SW480 (cell line): ENCODE data around the gene SCUBE1.

ENCODE experiments used
- DNase-seq: peaks from one replicate; pipeline ENCODE4 v3.0.0-alpha.2; 2016; ENCODE audit warnings: low spot score

SCUBE1 gene

GRCh38 chr22:43173976-43174720, 169.0 kb downstream of the SCUBE1 start:
- DNase-seq: no peak

- DNase-seq: no peak
Measured at GRCh38 chr22:43173566-43173965, 169.6 kb downstream of the SCUBE1 start.

- no peak for DNase-seq
Measured at GRCh38 chr22:43172191-43172590, 171.0 kb downstream of the SCUBE1 start.

DNA sequence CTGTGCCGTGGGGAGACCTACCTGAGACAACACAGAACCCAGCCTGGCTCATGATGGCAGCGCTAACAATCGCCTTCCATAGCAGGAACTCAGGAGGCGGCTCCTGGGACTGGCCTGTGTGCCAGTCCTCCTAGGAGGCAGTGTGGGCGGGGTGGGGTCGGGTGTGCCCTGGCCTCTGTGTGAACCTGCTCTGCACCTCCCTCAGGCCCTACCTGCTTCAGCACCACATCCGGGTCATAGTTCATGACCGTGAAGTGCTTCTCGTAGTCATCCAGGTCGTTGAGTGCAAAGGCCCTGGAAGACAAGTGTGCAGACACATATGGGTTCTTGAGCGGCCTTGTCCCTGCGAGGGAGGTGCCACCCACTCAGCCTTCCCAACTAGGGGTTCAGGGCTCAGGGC, 171.6 kb downstream of the SCUBE1 start:
- DNase-seq: no peak

DNA sequence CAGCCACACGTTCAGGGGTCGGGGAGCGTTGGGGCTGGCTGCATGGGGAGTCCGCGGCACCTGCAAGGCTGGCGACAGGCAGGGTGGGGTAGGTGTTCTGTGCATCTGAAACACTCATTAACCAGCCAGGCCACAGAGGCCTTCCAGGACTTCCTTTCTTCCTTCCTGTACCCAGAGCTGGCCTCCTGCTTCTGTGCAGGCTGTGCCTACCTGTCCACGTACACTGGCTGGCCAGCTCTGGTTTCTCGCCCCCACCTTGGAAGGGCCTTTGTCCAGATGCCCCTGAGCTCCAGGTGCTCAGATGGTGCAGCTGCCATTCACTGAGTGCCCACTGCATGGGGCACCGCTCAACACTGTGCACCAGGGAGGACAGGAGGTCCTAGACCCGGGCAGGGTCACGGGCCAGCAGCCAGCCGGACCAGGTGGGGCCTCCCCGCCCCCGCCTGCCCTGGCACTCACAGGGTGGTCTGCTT, 172.1 kb downstream of the SCUBE1 start:
- no peak for DNase-seq

- no peak for DNase-seq
Measured at GRCh38 chr22:43170131-43170480, 173.1 kb downstream of the SCUBE1 start.

DNA sequence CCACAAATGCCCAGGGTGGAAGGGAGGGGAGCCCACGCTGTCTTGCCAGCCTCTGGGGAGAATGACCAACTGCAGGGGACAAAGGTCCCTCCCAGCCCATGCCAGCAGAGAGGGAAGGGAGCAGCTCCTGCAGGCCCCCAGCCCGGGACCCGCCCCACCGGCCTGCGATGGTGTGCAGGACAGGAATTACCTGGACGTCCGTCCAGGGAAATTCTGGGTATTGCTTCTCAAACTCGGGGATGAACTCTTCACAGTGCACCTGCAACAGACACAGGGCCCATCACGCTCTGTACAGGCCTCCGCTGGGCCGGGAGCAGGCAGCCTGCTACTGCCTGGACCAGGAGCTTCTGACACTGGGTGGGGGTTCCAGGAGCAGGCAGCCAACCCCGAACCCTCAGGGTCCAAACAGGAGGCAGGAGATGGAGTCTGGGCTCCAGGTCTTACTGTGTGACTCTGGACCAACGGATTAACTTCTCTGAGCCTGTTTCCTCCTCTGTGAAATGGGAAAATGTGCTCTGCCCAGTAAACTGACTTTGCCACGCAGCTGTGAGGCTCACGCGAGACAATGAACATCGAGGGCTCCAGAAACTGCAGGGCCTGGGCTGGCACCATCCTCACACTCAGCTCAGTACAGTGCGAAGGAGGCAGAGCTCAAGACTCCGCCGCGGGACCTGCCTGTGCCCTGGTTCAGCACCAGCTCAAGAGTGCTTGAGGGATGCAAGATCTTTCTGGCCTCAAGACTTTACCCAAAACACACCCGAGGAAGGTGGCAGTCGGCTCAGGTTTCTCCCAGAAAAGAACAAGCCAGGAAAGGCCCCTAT, 173.7 kb downstream of the SCUBE1 start:
- no peak for DNase-seq

DNA sequence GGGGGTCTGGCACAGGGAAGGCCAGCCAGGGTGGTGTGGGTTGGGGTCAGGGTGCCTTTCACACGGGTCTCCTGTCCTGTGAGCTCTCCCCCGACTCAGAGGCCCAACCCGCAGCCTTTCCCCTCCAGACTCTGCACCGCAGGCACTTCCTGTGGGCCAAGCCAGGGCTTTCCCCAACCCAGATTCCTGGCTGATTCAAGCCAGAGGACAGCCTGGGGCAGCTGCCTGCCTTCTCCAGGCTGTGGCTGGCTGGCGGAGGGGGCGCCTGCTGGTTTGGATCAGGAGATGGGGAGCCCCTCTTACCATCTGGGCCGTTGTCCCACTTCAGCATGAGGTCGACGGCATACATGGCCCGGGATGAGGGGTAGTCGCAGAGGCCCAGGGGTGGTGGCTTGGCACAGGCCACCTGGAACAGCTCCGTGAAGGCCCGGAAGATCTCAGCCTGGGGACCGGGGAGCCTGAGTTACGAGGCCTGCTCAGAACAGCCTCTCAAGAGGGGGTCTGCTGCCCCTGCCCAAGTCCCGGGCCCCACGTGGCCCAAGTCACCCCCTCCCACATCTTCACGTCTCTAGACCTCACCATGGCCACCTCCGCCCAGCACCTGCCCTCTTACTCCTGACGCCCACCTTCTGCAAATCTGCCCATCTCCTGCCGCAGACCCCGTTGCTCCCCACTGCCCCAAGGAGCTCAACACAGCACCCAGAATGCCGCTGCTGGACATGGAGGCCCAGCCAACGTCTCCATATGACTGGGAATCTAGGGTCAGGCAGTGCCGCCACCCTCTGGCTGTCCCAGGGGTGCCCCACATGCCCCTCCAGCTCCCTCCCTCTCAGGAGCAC, 174.5 kb downstream of the SCUBE1 start:
- DNase-seq: no peak

DNA sequence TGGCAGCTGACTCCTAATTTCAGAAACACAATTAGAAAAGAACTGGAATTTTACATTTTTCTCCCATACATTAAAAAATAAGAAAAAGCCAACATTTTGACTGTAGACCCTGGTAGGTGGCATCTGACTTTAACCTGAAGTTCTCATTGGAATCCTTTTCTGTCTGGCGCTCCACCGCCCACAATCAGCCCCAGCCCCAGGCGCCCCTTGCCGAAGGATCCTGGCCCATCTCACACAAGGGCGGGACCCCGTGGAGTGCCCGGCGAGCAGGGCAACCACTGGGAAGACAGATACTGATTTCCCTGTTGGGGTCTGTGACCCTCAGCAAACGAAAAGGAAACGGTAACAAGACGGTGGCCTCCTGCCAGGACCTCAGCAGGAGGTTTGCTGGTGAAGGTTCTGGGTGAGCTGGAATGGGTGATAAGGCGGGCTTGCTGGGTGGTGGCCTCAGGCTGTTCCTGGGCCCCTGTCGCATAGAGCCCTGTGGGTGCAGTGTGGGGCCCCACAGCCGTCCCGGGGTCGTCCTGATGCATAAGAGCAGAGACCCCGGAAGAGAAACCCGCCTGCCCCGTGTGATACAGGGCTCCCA, 176.1 kb downstream of the SCUBE1 start:
- no peak for DNase-seq

DNA sequence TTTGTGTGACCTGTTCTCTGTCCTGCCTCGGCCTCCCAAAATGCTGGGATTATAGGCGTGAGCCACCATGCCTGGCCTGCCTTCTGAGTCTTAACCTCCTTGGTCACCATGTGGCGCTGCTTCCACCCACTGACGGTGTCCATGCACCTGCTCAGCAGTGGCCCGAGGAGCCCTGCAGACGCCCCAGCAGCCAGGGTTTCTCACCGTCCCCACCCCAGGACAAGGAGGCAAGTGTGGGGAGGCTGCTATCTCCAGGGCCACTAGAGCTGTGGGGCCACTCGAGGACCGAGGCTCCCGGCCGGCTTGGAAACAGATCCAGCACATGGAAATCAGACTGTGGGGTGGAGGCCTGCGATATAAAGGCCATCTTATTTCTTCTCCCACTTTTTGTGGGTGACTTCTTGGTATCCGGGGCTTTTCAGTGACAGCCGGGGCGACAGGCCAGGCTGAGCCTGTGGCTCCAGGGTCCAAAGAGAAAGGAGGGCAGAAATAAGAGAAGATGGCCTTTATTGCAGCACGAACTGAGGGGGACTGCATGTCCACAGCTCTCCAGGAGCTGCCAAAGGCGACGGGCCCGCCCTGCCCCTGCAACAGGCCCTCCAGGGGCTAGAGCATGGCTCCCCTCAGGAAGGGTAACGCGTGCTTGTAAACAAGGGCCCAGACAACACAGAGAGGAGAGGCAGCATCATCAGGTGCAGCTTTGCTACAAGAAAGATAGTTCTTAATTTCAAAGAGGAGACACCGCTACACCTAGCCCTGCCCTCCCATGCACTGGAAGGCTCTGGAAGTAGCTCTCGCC, 176.8 kb downstream of the SCUBE1 start:
- DNase-seq: no peak

DNA sequence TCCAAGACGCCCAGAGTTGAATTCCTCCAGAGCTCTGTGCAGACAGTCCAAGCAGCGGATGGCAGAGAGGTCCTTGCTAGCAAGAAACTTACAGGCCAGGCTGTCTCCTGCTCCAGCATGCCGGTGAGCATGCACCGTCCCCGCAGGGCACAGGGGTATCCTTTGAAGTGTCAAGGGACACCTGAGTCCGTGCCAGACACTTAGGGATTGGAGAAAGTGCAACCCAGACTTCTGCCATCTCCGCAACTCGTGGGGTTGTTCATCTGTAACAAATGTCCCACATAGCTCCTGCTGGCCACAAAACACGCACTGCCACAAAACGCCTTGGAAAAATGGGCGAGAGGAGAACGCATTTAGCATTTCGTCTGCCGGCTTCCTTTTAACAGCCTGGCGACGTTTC, 178.5 kb downstream of the SCUBE1 start:
- DNase-seq: no peak

DNA sequence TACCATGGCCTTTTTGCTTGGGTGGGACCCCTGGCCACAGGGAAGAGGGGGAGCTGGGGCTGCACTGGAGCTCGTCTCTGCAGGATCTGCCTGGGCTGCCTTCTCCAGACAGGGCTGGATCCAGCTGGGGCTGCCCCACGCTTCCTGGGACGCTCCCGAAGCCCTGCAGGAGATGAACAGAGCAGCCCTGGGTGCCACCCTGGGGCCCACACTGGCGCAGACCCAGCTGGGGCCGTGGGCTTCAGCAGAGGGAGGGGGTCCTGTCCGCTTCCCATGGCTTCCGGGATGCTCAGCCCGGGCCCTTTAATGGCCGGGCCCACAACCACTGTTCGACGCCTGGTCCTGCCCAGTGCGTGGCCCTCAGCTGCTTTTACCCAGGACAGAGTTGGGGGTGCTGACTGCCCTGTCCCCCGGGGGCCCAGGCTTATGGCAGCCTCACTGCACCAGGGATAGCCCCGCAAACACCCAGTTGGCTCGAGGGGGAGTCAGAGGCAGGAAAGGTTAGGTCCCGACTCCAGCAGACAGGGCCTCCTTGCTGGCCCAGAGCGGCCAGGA, 179.9 kb downstream of the SCUBE1 start:
- no peak for DNase-seq

DNA sequence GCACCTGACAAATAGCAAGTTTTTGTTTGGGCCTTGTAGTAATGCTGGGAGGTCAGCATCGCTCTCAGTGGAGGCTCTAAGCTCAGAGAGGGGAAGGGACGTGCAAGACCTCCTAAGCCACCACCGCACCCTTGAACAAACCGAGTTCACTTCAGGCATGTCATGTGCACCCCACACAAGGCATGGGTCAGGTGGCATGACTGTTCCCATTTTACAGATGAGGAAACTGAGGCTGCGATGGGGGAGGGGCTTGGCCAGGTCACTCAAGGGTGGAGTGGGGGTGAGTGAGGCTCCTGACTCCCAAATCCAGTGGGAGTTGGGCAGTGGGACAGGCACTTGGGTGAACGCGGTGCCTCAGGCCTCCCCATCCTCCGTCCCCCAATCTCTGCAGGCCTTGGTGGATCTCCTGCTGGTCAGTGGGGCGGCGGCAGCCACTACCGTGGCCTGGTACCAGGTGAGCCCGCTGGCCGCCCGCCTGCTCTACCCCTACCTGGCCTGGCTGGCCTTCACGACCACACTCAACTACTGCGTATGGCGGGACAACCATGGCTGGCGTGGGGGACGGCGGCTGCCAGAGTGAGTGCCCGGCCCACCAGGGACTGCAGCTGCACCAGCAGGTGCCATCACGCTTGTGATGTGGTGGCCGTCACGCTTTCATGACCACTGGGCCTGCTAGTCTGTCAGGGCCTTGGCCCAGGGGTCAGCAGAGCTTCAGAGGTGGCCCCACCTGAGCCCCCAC, 180.6 kb downstream of the SCUBE1 start:
- no peak for DNase-seq

- no peak for DNase-seq
Measured at GRCh38 chr22:43160497-43161126, 182.6 kb downstream of the SCUBE1 start.

DNA sequence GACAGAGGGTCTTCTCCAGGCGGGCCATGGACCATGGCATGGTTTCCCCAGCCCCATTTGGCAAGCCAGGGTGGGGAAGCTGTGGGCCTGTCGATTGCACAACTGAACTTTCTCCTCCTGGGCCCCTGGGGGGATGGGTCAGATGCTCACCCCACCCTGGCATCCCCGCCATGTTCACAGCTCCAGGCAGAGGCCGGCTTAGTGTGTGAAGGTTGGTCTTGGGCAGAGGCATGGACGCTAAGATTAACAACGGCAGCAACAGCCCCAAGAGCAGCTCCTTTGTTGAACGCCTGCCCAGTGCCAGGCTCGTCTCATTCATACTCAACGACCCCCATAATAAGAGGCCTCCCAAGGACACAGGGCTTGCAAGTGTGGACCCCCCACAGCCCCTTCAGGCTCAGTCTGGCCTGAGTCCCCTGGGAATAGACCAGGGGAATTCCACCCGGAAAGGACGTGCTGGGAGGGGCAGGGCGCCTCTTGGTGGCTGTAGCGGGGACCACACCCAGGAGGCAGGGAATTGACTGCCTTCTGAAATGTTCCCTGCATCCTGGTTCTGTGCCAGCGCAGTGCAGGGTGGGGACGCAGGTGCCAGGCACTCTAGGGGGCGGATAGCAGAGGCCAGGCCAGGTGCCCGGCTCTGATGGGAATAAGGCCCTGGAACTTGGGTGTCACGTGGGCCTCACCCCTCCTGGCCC, 183.5 kb downstream of the SCUBE1 start:
- DNase-seq: no peak

DNA sequence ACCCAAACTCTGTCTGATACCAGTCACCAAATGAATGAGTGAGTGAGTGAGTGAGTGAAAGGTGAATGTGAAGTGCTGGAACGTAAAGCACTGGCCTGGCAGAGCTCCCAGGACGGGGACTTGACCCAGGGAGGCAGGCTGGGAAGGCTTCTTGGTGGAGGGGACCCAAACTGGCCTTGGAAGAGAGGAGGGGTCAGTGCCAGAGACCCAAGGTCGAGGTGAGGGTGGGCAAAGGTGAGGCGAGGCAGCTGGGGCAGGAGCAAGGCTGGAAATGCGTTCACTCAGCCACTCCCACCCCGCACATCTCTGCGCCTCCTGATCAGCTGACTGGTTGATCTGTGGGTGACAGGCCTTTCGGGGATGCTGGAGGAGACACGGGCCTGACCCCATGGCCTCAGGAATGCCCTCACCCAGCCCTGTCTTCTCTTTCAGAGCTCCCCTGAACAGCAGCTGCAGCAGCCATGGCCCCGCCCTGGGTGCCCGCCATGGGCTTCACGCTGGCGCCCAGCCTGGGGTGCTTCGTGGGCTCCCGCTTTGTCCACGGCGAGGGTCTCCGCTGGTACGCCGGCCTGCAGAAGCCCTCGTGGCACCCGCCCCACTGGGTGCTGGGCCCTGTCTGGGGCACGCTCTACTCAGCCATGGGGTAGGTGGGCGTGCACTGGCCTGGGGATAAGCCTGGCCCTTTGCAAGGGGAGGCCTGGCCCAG, 184.2 kb downstream of the SCUBE1 start:
- no peak for DNase-seq

DNA sequence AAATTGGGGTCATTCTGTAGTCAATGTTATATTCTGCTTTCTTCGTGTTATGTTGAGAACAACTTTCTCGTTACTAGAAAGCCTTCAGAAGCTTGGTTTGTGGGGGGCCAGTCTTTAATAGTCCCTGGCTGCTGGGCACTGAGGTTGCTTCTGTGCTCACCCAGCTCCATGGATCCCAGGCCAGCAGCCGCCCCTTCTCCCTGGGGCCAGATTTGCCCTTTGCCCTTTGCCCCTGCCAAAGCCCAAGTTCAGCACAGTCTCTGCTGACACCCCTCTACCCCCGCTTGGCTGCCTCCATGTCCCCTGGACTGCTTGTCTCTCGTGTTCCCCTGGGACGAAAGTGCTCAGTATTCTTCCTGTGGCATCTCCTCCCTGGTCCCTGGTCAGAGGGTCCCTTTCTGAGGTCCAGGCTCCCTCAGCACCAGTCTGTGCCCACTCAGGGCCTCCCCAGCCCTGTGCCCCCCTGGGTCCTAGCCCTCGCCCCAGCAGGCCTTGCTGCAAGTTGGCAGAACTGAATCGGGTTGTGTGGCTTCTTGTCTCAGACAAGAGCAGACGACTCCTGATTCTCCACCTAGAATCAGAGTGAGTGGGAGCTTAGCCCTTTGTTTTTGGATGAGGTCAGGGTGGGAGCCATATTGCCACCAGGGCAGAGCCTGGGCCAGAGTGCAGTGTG, 185.2 kb downstream of the SCUBE1 start:
- no peak for DNase-seq

- DNase-seq: no peak
Measured at GRCh38 chr22:43156413-43156812, 186.8 kb downstream of the SCUBE1 start.
